Right lobe of liver (tissue), 6 donors: ENCODE results near the gene SPATA6. TPM values are rescaled to one million over a fixed set of nuclear protein-coding genes. Genes with fewer than 3 reads are reported as not detected.
"Not testable (repeated sequence)": the region's sequence is repeated elsewhere in the genome, so short reads cannot be mapped to it uniquely, and the experiment has no call there.

Source experiments
- ATAC-seq, 4 donors: fragments of 200-7000 bp; cut with Tn5 transposase; one replicate each; pipeline ENCODE4 v1.9.1; 2020; ENCODE audit warnings: mild to moderate bottlenecking in 4 of 4, moderate library complexity in 4 of 4
- DNase-seq, 3 donors: peaks; one replicate each; pipeline ENCODE4 v3.0.0-alpha.2; 2020
- H3K27ac ChIP-seq, 3 donors: fragments of 200-600 bp; one replicate each; pipeline ENCODE4 v1.8.0; 2022
- H3K27me3 ChIP-seq, 2 donors: fragments of 200-600 bp; one replicate each; pipeline ENCODE4 v1.8.0; 2022
- H3K36me3 ChIP-seq, 4 donors: fragments of 200-600 bp; sonication (generic) in 1 of 4; one replicate each; pipeline versions ENCODE4 v1.5.1 to v1.8.0; 2017 to 2022; ENCODE audit warnings: control low read depth in 1 of 4
- H3K4me1 ChIP-seq, 4 donors: fragments of 200-600 bp; sonication (generic) in 1 of 4; one replicate each; pipeline versions ENCODE4 v1.5.1 to v1.8.0; 2017 to 2022; ENCODE audit warnings: control low read depth in 1 of 4
- H3K4me3 ChIP-seq, 3 donors: fragments of 200-600 bp; one replicate each; pipeline ENCODE4 v1.8.0; 2022
- H3K9me3 ChIP-seq, 4 donors: fragments of 200-600 bp; sonication (generic) in 1 of 4; one replicate each; pipeline versions ENCODE4 v1.5.1 to v1.8.0; 2017 to 2022; ENCODE audit warnings: control low read depth in 1 of 4
- CTCF ChIP-seq, 4 donors: fragments of 200-600 bp in 3 of 4; fragments of 450-650 bp in 1 of 4; IDR thresholded peaks; one replicate each; pipeline versions ENCODE4 v1.5.1 to v1.8.0; 2016 to 2022; ENCODE audit warnings: antibody characterized with exemption in 4 of 4, mild to moderate bottlenecking in 2 of 4
- POLR2A ChIP-seq: fragments of 450-650 bp; IDR thresholded peaks from one replicate; pipeline ENCODE4 v1.6.1; 2017; ENCODE audit warnings: antibody characterized with exemption, mild to moderate bottlenecking
- WGBS: methylation state at CpG from one replicate; pipeline ENCODE4 v1.1.6; 2018; ENCODE audit warnings: low coverage, low lambda C conversion rate; ENCODE audit not compliant: insufficient coverage; ENCODE audit errors: missing lambda C conversion rate; 5-methylcytosine and 5-hydroxymethylcytosine counted together
- intact Hi-C, 2 donors: fragments of 100-400 bp; cut with DNase I; formaldehyde crosslinking; loops; one replicate each; pipeline versions ENCODE4 v1.11.2 to v1.14.1; 2022
- total RNA-seq, 6 experiments: library from RNA; depleted of rRNA in 2 of 6; stranded (reverse); fragments of >200 nt in 2 of 6; fragmentation: NEBNext Ultra II Directional in 3 of 6; extraction: Animal tissue kit (Norgen Biotek cat#: 25700) in 3 of 6; gene quantifications; one replicate each; pipeline versions ENCODE4 v1.1.0 to v1.2.4, GENCODE V29; 2016 to 2023
- donor health status: DM: no; HTN: yes; CAD: no.
- donor health status: DM: no; HTN: no; CAD: no.
- donor health status: DM: no; HTN: no; CAD: no.
- donor health status: DM: no; HTN: yes; CAD: no.
- donor health status: DM: no; HTN: yes; CAD: no.

Gene SPATA6
- total RNA-seq, 6 experiments from 2014 or later, result 2.5 to 8.4 (median 4.5) TPM

- Histone ChIP-seq H3K9me3 (no peaks in the 10 kb centered on the region), H3K4me1 (no peaks in the 10 kb centered on the region), H3K36me3 (peaks cover 0 to 3% (median 0%) of the 10 kb centered on the region in 4 donors), H3K27me3 (no peaks in the 10 kb centered on the region), H3K4me3 (no peak overlapping the region), H3K27ac (no peak overlapping the region)
- 56% methylated on average over 4 of the region's 7 CpGs for WGBS
- DNase-seq (no peak), ATAC-seq (no peak)
- intact Hi-C loops, result no loop called here
- TF ChIP-seq POLR2A (no peak), CTCF (IDR thresholded peaks at IDR 0.05) (no peak)
These were observed 142.5 kb downstream of the SPATA6 start for GRCh38 chr1:48329486-48329885.

GRCh38 chr1:48311829-48312228, 160.2 kb downstream of the SPATA6 start:
- H3K9me3 ChIP-seq, intact Hi-C loops, ATAC-seq, H3K36me3 ChIP-seq, H3K4me3 ChIP-seq, H3K27me3 ChIP-seq, H3K4me1 ChIP-seq, H3K27ac ChIP-seq, DNase-seq: not testable (repeated sequence)
- WGBS, result 81% methylated on average over 7 of the region's 11 CpGs

GRCh38 chr1:48309564-48310082, 162.4 kb downstream of the SPATA6 start:
- Histone ChIP-seq H3K9me3 (no peaks in the 10 kb centered on the region), H3K4me3 (no peak overlapping the region), H3K36me3 (no peaks in the 10 kb centered on the region), H3K4me1 (no peaks in the 10 kb centered on the region), H3K27me3 (no peaks in the 10 kb centered on the region), H3K27ac (no peak overlapping the region)
- intact Hi-C loops, result no loop called here
- no peak for ATAC-seq
- 60% methylated on average over 2 of the region's 2 CpGs for WGBS
- no peak for DNase-seq
- no peak for TF ChIP-seq POLR2A
- no peak for TF ChIP-seq CTCF (IDR thresholded peaks at IDR 0.05)

- ATAC-seq, result no peak
- no peaks in the 10 kb centered on the region for H3K9me3 ChIP-seq
- H3K27me3 ChIP-seq, result no peaks in the 10 kb centered on the region
- no peak for DNase-seq
- intact Hi-C loops, result no loop called here
- no peak overlapping the region for H3K4me3 ChIP-seq
- TF ChIP-seq CTCF (IDR thresholded peaks at IDR 0.05) (no peak), POLR2A (no peak)
- no peaks in the 10 kb centered on the region for H3K36me3 ChIP-seq
- H3K27ac ChIP-seq, result no peak overlapping the region
- no peaks in the 10 kb centered on the region for H3K4me1 ChIP-seq
These were observed 169.4 kb downstream of the SPATA6 start for GRCh38 chr1:48302652-48303051.

- no peaks in the 10 kb centered on the region for H3K4me1 ChIP-seq
- no peak overlapping the region for H3K27ac ChIP-seq
- no peaks in the 10 kb centered on the region for H3K27me3 ChIP-seq
- no peak overlapping the region for H3K4me3 ChIP-seq
- DNase-seq (no peak), ATAC-seq (no peak)
- intact Hi-C loops, result no loop called here
- WGBS, result 78% methylated on average over 1 of the region's 1 CpG
- no peaks in the 10 kb centered on the region for H3K9me3 ChIP-seq
- TF ChIP-seq CTCF (IDR thresholded peaks at IDR 0.05), result no peak
- no peak for TF ChIP-seq POLR2A
- no peaks in the 10 kb centered on the region for H3K36me3 ChIP-seq
These were observed 177.3 kb downstream of the SPATA6 start for GRCh38 chr1:48294656-48295055.

GRCh38 chr1:48294094-48294493, 177.9 kb downstream of the SPATA6 start:
- H3K4me3 ChIP-seq, intact Hi-C loops, H3K27ac ChIP-seq, ATAC-seq, H3K9me3 ChIP-seq, H3K4me1 ChIP-seq, DNase-seq, H3K27me3 ChIP-seq, H3K36me3 ChIP-seq: not testable (repeated sequence)
- 75% methylated on average over 6 of the region's 6 CpGs for WGBS
